GM23248 (cell line): ENCODE measurements around the gene PLEK. TPM values are rescaled to one million over a fixed set of nuclear protein-coding genes. Genes with fewer than 3 reads are reported as not detected.

Experiments
- DNase-seq: peaks from one replicate; pipeline ENCODE4 v3.0.0-alpha.2; 2015
- H2AFZ ChIP-seq: fragments of 200-600 bp; sonication (generic); 2 replicates; pipeline ENCODE4 v1.6.1; 2016; ENCODE audit warnings: antibody characterized with exemption
- H3F3A ChIP-seq: fragments of 200-600 bp; sonication (generic); 2 replicates; pipeline ENCODE4 v1.6.1; 2016; ENCODE audit warnings: mild to moderate bottlenecking, antibody characterized with exemption, mixed run types; ENCODE audit not compliant: insufficient read depth
- H3K27ac ChIP-seq: fragments of 200-600 bp; sonication (generic); 2 replicates; pipeline ENCODE4 v1.5.1; 2016; ENCODE audit warnings: mild to moderate bottlenecking
- H3K27me3 ChIP-seq: fragments of 200-600 bp; sonication (generic); replicated peaks from 2 replicates; pipeline ENCODE4 v1.6.1; 2016; ENCODE audit warnings: mild to moderate bottlenecking; ENCODE audit not compliant: insufficient read depth
- H3K36me3 ChIP-seq: fragments of 200-600 bp; sonication (generic); 2 replicates; pipeline ENCODE4 v1.6.1; 2016; ENCODE audit warnings: low read depth, mild to moderate bottlenecking
- H3K4me1 ChIP-seq: fragments of 200-600 bp; sonication (generic); 2 replicates; pipeline ENCODE4 v1.6.1; 2016; ENCODE audit warnings: mild to moderate bottlenecking; ENCODE audit not compliant: insufficient read depth
- H3K4me2 ChIP-seq: fragments of 200-600 bp; sonication (generic); one replicate; pipeline ENCODE4 v1.6.1; 2016; ENCODE audit warnings: mild to moderate bottlenecking; ENCODE audit not compliant: unreplicated experiment
- H3K4me3 ChIP-seq: fragments of 200-600 bp; sonication (generic); 2 replicates; pipeline ENCODE4 v1.5.1; 2016; ENCODE audit warnings: mild to moderate bottlenecking
- H3K79me2 ChIP-seq: fragments of 200-600 bp; sonication (generic); 2 replicates; pipeline ENCODE4 v1.6.1; 2016; ENCODE audit warnings: mild to moderate bottlenecking; ENCODE audit not compliant: insufficient read depth
- H3K9ac ChIP-seq: fragments of 200-600 bp; sonication (generic); 2 replicates; pipeline ENCODE4 v1.6.1; 2016; ENCODE audit warnings: mild to moderate bottlenecking
- H3K9me2 ChIP-seq: fragments of 200-600 bp; sonication (generic); 2 replicates; pipeline ENCODE4 v1.6.1; 2016; ENCODE audit warnings: mixed run types, mild to moderate bottlenecking, moderate library complexity; ENCODE audit not compliant: insufficient read depth
- H3K9me3 ChIP-seq: fragments of 200-600 bp; sonication (generic); one replicate; pipeline ENCODE4 v1.6.1; 2017; ENCODE audit warnings: low read depth
- H4K20me1 ChIP-seq: fragments of 200-600 bp; sonication (generic); 2 replicates; pipeline ENCODE4 v1.6.0; 2016; ENCODE audit not compliant: insufficient read depth
- EZH2 ChIP-seq: fragments of 200-600 bp; sonication (generic); IDR thresholded peaks from 2 replicates; pipeline ENCODE4 v1.6.1; 2018; ENCODE audit warnings: antibody characterized with exemption, mild to moderate bottlenecking; ENCODE audit not compliant: insufficient read depth, poor library complexity, severe bottlenecking
- EZH2phosphoT487 ChIP-seq: fragments of 200-600 bp; sonication (generic); IDR thresholded peaks from 2 replicates; pipeline ENCODE4 v1.6.1; 2018; ENCODE audit warnings: antibody characterized with exemption, moderate library complexity, mild to moderate bottlenecking, low read depth; ENCODE audit not compliant: insufficient read depth
- WGBS, 2 experiments: methylation state at CpG; one replicate each; pipeline ENCODE4 v1.1.6; 2015 to 2017; ENCODE audit warnings: low lambda C conversion rate in 2 of 2, low coverage in 1 of 2; ENCODE audit errors: missing lambda C conversion rate in 2 of 2; 5-methylcytosine and 5-hydroxymethylcytosine counted together
- in situ Hi-C: fragments of 300-500 bp; cut with MboI; formaldehyde crosslinking; loops from 2 replicates; pipeline ENCODE4 v1.15.0; 2020
- polyA plus RNA-seq: library from polyadenylated mRNA; unstranded; fragments of >200 nt; fragmentation: Nextera tagmentation; extraction: Ambion mirVana; gene quantifications from 2 replicates; pipeline ENCODE4 v1.2.1, GENCODE V29; 2016
- total RNA-seq: library from RNA; depleted of rRNA; stranded (reverse); fragments of >200 nt; shearing (Covaris generic); gene quantifications from 2 replicates; pipeline ENCODE4 v1.2.3, GENCODE V29; 2014

Gene PLEK
- total and polyA plus RNA-seq, 2 experiments from 2014 or later, result 0.15 TPM; not detected in 1

DNA sequence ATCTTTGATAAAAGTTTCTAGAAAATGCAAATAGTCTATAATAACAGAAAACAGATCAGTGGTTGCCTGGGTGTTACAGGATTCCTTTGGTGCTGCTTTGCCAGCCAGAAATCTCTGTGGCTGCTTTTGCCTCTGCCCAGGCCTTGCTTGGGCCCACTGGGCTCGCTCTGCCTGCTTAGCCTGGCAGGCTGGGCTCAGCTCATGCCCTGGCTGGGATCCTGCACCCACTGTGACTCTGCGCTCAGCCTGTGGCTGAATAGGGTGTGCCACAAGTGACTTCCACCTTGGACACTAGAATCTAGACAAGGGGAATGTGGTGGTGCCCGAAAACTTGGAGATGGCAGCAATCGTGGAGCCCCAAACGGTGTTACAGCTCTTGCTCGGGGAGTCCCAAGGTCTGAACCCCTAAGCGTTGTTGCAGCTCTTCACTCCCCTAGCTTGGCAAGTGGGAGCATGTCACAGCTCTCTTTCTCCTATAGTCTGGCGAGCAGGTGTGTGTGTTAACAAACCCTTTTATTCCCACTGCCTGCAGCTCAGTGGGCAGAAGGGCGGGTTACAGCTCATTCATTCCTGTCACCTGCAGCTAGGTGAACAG lies 51.1 kb downstream of the PLEK start:
- Histone ChIP-seq H3K4me3 (no peak overlapping the region), H2AFZ (no peak overlapping the region), H3F3A (no peaks in the 10 kb centered on the region), H3K9ac (no peak overlapping the region), H4K20me1 (no peaks in the 10 kb centered on the region), H3K9me3 (no peaks in the 10 kb centered on the region), H3K9me2 (no peaks in the 10 kb centered on the region), H3K4me2 (no peak overlapping the region), H3K27me3 (peaks cover 25% of the 10 kb centered on the region), H3K27ac (no peak overlapping the region), H3K36me3 (no peaks in the 10 kb centered on the region), H3K79me2 (no peaks in the 10 kb centered on the region), H3K4me1 (no peaks in the 10 kb centered on the region)
- 63 to 64% methylated on average over 9 of the region's 9 CpGs for WGBS, 2 experiments
- TF ChIP-seq EZH2 (no peak), EZH2phosphoT487 (no peak)
- no peak for DNase-seq
- in situ Hi-C loops, result no loop called here

DNA sequence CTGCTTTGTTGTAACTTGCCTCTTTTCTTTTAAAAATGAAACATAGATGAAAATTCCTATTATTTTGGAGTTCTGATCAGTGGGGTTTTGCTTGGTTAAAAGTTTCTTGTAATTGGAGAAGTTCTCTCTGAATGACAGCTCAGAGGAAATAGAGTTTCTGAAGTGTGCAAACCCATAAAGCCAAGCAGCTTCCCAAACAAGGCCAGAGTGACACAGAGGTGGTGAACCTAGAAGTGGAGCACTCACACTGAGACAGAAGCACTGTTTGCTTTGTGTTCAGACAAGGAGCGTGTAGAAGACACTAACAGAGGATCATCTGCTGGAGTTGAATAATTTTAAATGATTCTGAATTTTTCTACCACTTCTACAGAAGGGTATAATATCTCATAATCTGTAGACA lies 52.8 kb downstream of the PLEK start:
- H3F3A ChIP-seq, result no peaks in the 10 kb centered on the region
- H2AFZ ChIP-seq, result no peak overlapping the region
- H4K20me1 ChIP-seq, result no peaks in the 10 kb centered on the region
- peaks cover 28% of the 10 kb centered on the region for H3K27me3 ChIP-seq
- H3K36me3 ChIP-seq, result no peaks in the 10 kb centered on the region
- no peaks in the 10 kb centered on the region for H3K9me2 ChIP-seq
- H3K4me3 ChIP-seq, result no peak overlapping the region
- H3K79me2 ChIP-seq, result no peaks in the 10 kb centered on the region
- H3K9ac ChIP-seq, result no peak overlapping the region
- H3K27ac ChIP-seq, result no peak overlapping the region
- H3K9me3 ChIP-seq, result no peaks in the 10 kb centered on the region
- DNase-seq, result no peak
- in situ Hi-C loops, result no loop called here
- 72 to 73% methylated on average over 1 of the region's 1 CpG for WGBS, 2 experiments
- TF ChIP-seq EZH2phosphoT487 (no peak), EZH2 (no peak)
- H3K4me1 ChIP-seq, result no peaks in the 10 kb centered on the region
- H3K4me2 ChIP-seq, result no peak overlapping the region

DNA sequence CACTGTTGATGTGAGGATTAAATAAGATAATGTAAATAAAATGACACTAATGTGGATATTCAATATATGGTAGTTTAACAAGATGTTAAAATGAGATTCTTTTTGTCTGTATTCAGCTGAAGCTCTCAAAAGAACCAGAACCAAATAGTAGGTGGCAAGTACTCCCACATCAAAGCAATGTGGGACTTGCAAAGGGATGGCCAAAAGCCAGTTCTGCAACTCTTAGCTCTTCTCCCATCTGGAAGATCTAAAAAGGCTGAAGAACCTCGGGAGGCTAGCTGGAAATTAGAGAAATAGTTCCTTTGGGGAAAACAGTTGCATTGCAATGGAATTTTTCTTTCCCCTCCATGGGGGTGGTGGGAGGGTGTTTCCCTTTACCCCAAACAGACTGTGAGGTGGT lies 53.3 kb downstream of the PLEK start:
- no peak for TF ChIP-seq EZH2
- TF ChIP-seq EZH2phosphoT487, result no peak
- H3K9me2 ChIP-seq, result no peaks in the 10 kb centered on the region
- 0 to 12% methylated on average over 1 of the region's 1 CpG for WGBS, 2 experiments
- in situ Hi-C loops, result no loop called here
- no peaks in the 10 kb centered on the region for H3K79me2 ChIP-seq
- no peak overlapping the region for H3K27ac ChIP-seq
- no peaks in the 10 kb centered on the region for H3F3A ChIP-seq
- H3K36me3 ChIP-seq, result no peaks in the 10 kb centered on the region
- peaks cover 31% of the 10 kb centered on the region for H3K27me3 ChIP-seq
- H3K4me3 ChIP-seq, result no peak overlapping the region
- no peak overlapping the region for H3K9ac ChIP-seq
- H3K4me1 ChIP-seq, result no peaks in the 10 kb centered on the region
- DNase-seq, result no peak
- H2AFZ ChIP-seq, result no peak overlapping the region
- no peaks in the 10 kb centered on the region for H3K9me3 ChIP-seq
- H3K4me2 ChIP-seq, result no peak overlapping the region
- no peaks in the 10 kb centered on the region for H4K20me1 ChIP-seq

DNA sequence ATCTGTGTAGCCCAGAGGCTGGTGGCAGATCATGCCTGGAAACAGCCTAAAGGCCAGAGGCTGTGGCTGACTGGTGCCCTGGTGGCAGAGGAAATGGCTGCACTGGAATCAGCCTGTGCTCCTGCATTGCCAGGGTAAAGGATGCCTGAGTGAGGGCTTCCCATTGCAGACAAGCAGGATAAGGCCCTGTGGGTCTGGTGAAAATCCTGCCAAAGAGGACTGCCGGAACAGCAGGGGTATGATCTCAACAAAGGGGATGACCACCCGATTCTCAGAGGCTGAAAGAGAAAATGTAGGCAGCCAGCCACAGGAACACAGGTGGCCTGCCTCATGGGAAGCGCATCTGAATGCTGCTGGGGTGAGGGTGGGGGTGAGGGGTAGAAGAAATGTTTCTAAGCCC lies 53.8 kb downstream of the PLEK start:
- H3K4me1 ChIP-seq, result no peaks in the 10 kb centered on the region
- H3K27ac ChIP-seq, result no peak overlapping the region
- no peak overlapping the region for H2AFZ ChIP-seq
- WGBS, 2 experiments, result 66 to 76% methylated on average over 3 of the region's 3 CpGs
- no peaks in the 10 kb centered on the region for H3K9me3 ChIP-seq
- H3K9me2 ChIP-seq, result no peaks in the 10 kb centered on the region
- no peak for TF ChIP-seq EZH2
- no peak for TF ChIP-seq EZH2phosphoT487
- DNase-seq, result no peak
- H3K27me3 ChIP-seq, result peaks cover 35% of the 10 kb centered on the region
- H3F3A ChIP-seq, result no peaks in the 10 kb centered on the region
- no peak overlapping the region for H3K4me3 ChIP-seq
- no peak overlapping the region for H3K9ac ChIP-seq
- H3K36me3 ChIP-seq, result no peaks in the 10 kb centered on the region
- H4K20me1 ChIP-seq, result no peaks in the 10 kb centered on the region
- no peaks in the 10 kb centered on the region for H3K79me2 ChIP-seq
- in situ Hi-C loops, result no loop called here
- H3K4me2 ChIP-seq, result no peak overlapping the region
